ENCODE measurements around the gene TMA7.

The TMA7 gene

GRCh38 chr3:48429317-48429959 lies 10.6 kb upstream of the TMA7 start:
- peak overlapping the region; percentile 69 for H3K4me3 ChIP-seq (ENCODE audit: low read length)
- no peak for TF ChIP-seq CTCF (conservative IDR thresholded peaks at IDR 0.05; ENCODE audit: low read depth, low read length)
- DNase-seq (ENCODE audit: low read depth), result no peak

DNA sequence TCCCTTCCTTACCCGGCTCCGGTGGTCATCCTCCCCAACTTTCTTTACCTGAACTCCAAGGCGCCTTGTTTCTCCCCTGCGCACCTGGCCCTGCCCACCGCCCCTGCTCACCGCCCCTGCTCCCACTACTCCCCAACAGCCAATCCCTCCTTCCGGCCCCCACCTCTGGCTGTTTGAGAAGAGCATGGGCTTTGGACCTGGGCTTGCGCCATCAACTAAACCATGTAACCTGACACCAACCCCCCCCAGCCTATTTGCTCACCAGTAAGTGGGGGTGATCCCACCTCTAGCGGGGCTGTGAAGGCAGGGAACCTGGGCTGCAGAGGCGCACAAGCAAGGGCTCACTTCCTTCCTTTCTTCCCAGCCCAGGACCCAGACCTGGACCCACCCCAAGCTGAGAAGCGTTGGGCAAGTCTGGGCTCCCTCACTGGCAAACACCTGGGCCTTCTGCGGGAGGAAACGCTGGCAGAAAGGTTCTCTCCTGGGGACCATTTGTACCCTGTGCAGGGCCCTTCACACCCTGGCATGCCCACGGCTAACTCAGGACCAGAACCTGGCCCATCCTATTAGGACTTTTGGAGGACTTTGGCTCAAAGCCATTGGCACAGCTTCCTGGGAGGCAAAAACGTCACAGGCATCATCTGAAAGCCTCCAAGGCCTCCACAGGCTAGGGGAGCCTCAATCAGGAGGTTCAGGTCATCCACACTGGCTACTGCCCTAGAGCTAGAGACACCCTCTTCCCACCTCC lies 9.9 kb upstream of the TMA7 start, which contains the start of gene PLXNB1:
Gene PLXNB1, minus strand, starts transcription at position 127 of the 748 bp plus-strand sequence. CDS start 5,475 bp downstream, outside the sequence.
- peak within 1 kb of the TSS; percentile 69 for H3K4me3 ChIP-seq (ENCODE audit: low read length)
- TF ChIP-seq CTCF (conservative IDR thresholded peaks at IDR 0.05; ENCODE audit: low read depth, low read length), result no peak

DNA sequence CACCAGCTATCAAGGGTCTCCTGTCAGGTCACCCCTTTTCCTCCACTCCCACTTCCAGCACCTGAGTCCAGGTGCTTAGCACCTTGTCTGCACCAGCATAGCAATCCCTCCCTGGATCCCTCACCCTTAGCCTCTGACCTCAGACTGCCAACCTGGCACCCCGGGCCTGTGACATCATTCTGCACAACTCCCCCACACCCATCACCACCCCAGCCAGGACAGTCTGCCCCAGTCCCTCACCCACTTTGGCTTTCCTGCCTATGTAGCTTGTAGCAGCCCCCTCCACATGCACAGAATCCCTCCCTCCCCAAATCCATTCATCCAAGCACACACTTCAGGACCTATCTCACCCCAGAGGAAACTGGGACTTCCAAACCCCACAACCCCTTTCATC lies 9.4 kb upstream of the TMA7 start:
- no peak overlapping the region for H3K4me3 ChIP-seq (ENCODE audit: low read length)
- DNase-seq (ENCODE audit: low read depth), result no peak
- no peak for TF ChIP-seq CTCF (conservative IDR thresholded peaks at IDR 0.05; ENCODE audit: low read depth, low read length)

More for the DNA sequence above, 9.9 kb upstream of the TMA7 start, which contains the start of gene PLXNB1:
- peak; percentile 81 for DNase-seq (ENCODE audit: low read depth)

GRCh38 chr3:48431224-48432029 lies 8.6 kb upstream of the TMA7 start:
- no peak for DNase-seq (ENCODE audit: low read depth)
- no peak for TF ChIP-seq CTCF (conservative IDR thresholded peaks at IDR 0.05; ENCODE audit: low read depth, low read length)

DNA sequence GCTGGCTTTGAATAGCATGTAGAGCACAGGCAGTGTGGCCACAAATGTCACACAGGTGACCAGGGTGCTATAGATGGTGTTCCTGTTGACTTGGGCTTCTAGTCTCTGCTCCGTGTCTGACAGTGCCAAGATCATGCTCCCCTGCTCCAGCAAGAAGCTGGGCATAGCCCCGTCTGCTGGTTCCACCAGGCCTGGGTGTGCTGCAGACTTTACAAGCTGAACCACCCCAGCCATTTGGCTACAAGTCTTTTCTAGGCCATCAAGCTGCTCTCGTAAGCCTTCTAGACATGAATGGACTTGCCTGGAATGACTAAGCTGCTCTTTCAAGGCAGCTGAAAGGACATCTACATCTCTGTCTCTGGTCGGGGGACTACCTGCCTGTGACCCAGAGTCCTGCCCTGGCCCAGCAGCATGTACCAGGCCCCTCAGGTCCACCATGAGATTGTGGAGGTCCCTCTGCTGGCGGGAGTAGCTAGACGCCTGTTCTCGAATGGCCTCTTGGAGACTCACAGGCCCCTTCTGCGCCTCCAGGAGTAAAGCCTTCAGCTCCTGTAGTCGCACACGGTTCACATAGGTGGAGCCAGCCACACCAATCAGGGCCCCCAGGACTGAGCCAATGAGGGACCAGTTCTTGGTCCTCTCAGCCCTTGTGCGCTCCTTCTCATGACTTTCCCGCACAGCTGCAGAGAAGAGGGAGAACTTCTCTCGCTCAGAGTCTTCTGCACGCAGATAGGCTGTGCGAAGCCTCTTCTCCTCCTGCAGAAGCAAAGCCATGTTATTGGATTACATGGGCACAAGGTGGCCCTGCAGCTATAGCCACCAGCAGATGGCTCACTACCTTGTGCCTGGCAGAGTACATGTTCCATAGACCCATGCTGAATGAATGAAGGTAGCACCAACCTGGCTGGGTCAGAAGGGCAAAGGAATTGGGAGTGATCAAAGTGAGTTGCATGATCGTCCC lies 7.4 kb upstream of the TMA7 start:
- DNase-seq (ENCODE audit: low read depth), result peak; percentile 62
- TF ChIP-seq CTCF (conservative IDR thresholded peaks at IDR 0.05; ENCODE audit: low read depth, low read length), result peak; percentile 49
- peak overlapping the region; percentile 54 for H3K4me3 ChIP-seq (ENCODE audit: low read length)

More at GRCh38 chr3:48431224-48432029, 8.6 kb upstream of the TMA7 start:
- no peak overlapping the region for H3K4me3 ChIP-seq (ENCODE audit: low read length)

DNA sequence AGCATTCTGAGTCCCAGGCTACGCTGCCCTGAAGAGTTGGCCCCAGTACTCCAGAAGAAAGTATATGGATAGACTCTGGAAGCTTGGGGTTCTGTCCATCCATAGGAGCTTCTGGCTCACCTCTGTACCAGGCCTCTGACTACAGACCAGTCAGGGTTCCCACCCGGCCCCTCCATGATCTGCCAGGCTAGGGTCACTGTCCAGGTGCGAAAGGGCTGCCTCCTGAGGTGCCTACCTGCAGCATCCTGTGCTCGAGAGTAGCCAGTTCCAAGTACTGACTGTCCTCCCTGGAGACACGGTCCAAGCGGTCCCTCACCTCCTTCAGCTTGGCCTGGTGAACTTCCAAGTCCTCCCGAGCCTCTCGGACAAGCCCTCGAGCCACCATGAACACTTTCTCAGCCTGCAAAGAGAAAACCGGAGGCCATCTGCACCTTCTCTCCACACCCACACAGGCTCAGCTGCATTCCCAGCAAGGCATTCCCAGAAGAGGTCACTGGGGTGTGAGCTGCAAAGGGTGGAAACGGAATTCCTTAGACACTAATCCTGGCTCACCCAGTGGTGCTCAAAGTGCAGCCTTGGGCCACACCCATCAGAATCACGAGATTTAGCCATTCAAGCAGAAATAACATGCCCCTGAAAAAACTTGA lies 6.5 kb upstream of the TMA7 start:
- TF ChIP-seq CTCF (conservative IDR thresholded peaks at IDR 0.05; ENCODE audit: low read depth, low read length), result no peak

More for the DNA sequence above, 6.5 kb upstream of the TMA7 start:
- peak; percentile 98 for DNase-seq (ENCODE audit: low read depth)
- H3K4me3 ChIP-seq (ENCODE audit: low read length), result peak overlapping the region; percentile 54

Measured in retinal pigment epithelial cell (primary cell).